HG03108 (cell line): ENCODE results near the gene TJAP1.

Experiments
- ATAC-seq: cut with Tn5 transposase; IDR thresholded peaks from one replicate; pipeline ENCODE4 v1.9.1; 2021; ENCODE audit warnings: moderate library complexity; ENCODE audit not compliant: unreplicated experiment

The TJAP1 gene

GRCh38 chr6:43503443-43503842 lies 26.1 kb downstream of the TJAP1 start:
- no peak for ATAC-seq

- no peak for ATAC-seq
Measured at GRCh38 chr6:43504756-43505593, 27.6 kb downstream of the TJAP1 start.

- no peak for ATAC-seq
Measured at GRCh38 chr6:43505718-43506117, 28.3 kb downstream of the TJAP1 start.

- no peak for ATAC-seq
Measured at GRCh38 chr6:43506171-43506570, 28.8 kb downstream of the TJAP1 start.

- ATAC-seq = peak; percentile 48
Measured at GRCh38 chr6:43506667-43507471, 29.5 kb downstream of the TJAP1 start.

- ATAC-seq = no peak
Measured at GRCh38 chr6:43508481-43509141, 31.2 kb downstream of the TJAP1 start.

GRCh38 chr6:43509142-43509983 lies 32.0 kb downstream of the TJAP1 start:
- ATAC-seq = no peak

- peak; percentile 48 for ATAC-seq
Measured at GRCh38 chr6:43509984-43510826, 32.8 kb downstream of the TJAP1 start, which contains the start of gene LRRC73. Gene LRRC73, minus strand, starts transcription at chr6:43510346. Its CDS starts 561 bp downstream, at chr6:43509785.

- ATAC-seq = no peak
Measured at GRCh38 chr6:43510827-43511163, 33.4 kb downstream of the TJAP1 start.

GRCh38 chr6:43511824-43512415 lies 34.5 kb downstream of the TJAP1 start:
- no peak for ATAC-seq

GRCh38 chr6:43515808-43516207 lies 38.4 kb downstream of the TJAP1 start:
- no peak for ATAC-seq

GRCh38 chr6:43516367-43516696 lies 39.0 kb downstream of the TJAP1 start:
- no peak for ATAC-seq

- ATAC-seq = peak; percentile 87
Measured at GRCh38 chr6:43516697-43517504, 39.5 kb downstream of the TJAP1 start, which contains the start of the genes POLR1C and YIPF3. Gene POLR1C, plus strand, starts transcription at chr6:43517089. Its CDS starts 21 bp downstream, at chr6:43517110. Gene YIPF3, minus strand, starts transcription at chr6:43516926. Its CDS starts 119 bp downstream, at chr6:43516807.

GRCh38 chr6:43517505-43518357 lies 40.4 kb downstream of the TJAP1 start:
- no peak for ATAC-seq

- ATAC-seq = no peak
Measured at GRCh38 chr6:43520097-43520496, 42.7 kb downstream of the TJAP1 start.

GRCh38 chr6:43521836-43522235 lies 44.5 kb downstream of the TJAP1 start:
- ATAC-seq = no peak

- no peak for ATAC-seq
Measured at GRCh38 chr6:43522547-43523261, 45.3 kb downstream of the TJAP1 start.
